HEK293T (cell line): ENCODE measurements around the gene RIMBP2.

Experiments
- CTCF ChIA-PET: fragments of 350-600 bp; formaldehyde crosslinking; extraction: SDS; loops from one replicate; lab custom pipeline; 2021; ENCODE audit warnings: antibody characterized with exemption, inconsistent platforms; lab: Yijun Ruan, JAX
- POLR2A ChIA-PET: fragments of 350-600 bp; formaldehyde crosslinking; extraction: SDS; loops from one replicate; lab custom pipeline; 2020; ENCODE audit warnings: antibody characterized with exemption, inconsistent platforms; lab: Yijun Ruan, JAX
- DNase-seq: peaks from one replicate; pipeline ENCODE4 v3.0.0; 2012; ENCODE audit warnings: mixed read lengths; ENCODE audit errors: extremely low spot score
- ARNT ChIP-seq: fragments of 450-650 bp; IDR thresholded peaks from 2 replicates; pipeline ENCODE4 v1.6.1; 2017; ENCODE audit warnings: mild to moderate bottlenecking
- BHLHE40 ChIP-seq: fragments of 450-650 bp; IDR thresholded peaks from 2 replicates; pipeline ENCODE4 v1.6.1; 2016; ENCODE audit warnings: mild to moderate bottlenecking, moderate library complexity, borderline replicate concordance
- CTBP1 ChIP-seq: fragments of 450-650 bp; IDR thresholded peaks from 2 replicates; pipeline ENCODE4 v1.6.1; 2016; ENCODE audit warnings: borderline replicate concordance
- ELF4 ChIP-seq: fragments of 450-650 bp; IDR thresholded peaks from 2 replicates; pipeline ENCODE4 v1.6.1; 2017; ENCODE audit warnings: antibody characterized with exemption
- FOXA1 ChIP-seq: fragments of 450-650 bp; IDR thresholded peaks from 2 replicates; pipeline ENCODE4 v1.6.1; 2016; ENCODE audit warnings: mild to moderate bottlenecking
- FOXK2 ChIP-seq: fragments of 450-650 bp; IDR thresholded peaks from 2 replicates; pipeline ENCODE4 v1.6.1; 2016; ENCODE audit warnings: mild to moderate bottlenecking
- FOXM1 ChIP-seq: fragments of 450-650 bp; IDR thresholded peaks from 2 replicates; pipeline ENCODE4 v1.6.1; 2017; ENCODE audit warnings: mild to moderate bottlenecking, borderline replicate concordance
- HDGF ChIP-seq: fragments of 450-650 bp; IDR thresholded peaks from 2 replicates; pipeline ENCODE4 v1.6.1; 2017; ENCODE audit warnings: antibody characterized with exemption, borderline replicate concordance
- L3MBTL2 ChIP-seq: fragments of 450-650 bp; conservative IDR thresholded peaks from 2 replicates; pipeline ENCODE4 v1.6.1; 2016; ENCODE audit warnings: mild to moderate bottlenecking
- LEF1 ChIP-seq: fragments of 450-650 bp; IDR thresholded peaks from 2 replicates; pipeline ENCODE4 v1.6.1; 2017; ENCODE audit warnings: mild to moderate bottlenecking, borderline replicate concordance
- NFRKB ChIP-seq: fragments of 450-650 bp; IDR thresholded peaks from 2 replicates; pipeline ENCODE4 v1.6.1; 2016; ENCODE audit warnings: mild to moderate bottlenecking, moderate library complexity
- SP1 ChIP-seq: fragments of 450-650 bp; IDR thresholded peaks from 2 replicates; pipeline ENCODE4 v1.6.1; 2017
- SUZ12 ChIP-seq: fragments of 450-650 bp; IDR thresholded peaks from 2 replicates; pipeline ENCODE4 v1.6.1; 2016; ENCODE audit warnings: mild to moderate bottlenecking
- TARDBP ChIP-seq: fragments of 450-650 bp; IDR thresholded peaks from 2 replicates; pipeline ENCODE4 v1.6.1; 2016
- ZNF384 ChIP-seq: fragments of 450-650 bp; IDR thresholded peaks from 2 replicates; pipeline ENCODE4 v1.6.1; 2016
- TF ChIP-seq, protein P1 (sequence below): fragments of 450-650 bp; IDR thresholded peaks from 2 replicates; pipeline ENCODE4 v1.6.1; 2016

RIMBP2 gene

DNA sequence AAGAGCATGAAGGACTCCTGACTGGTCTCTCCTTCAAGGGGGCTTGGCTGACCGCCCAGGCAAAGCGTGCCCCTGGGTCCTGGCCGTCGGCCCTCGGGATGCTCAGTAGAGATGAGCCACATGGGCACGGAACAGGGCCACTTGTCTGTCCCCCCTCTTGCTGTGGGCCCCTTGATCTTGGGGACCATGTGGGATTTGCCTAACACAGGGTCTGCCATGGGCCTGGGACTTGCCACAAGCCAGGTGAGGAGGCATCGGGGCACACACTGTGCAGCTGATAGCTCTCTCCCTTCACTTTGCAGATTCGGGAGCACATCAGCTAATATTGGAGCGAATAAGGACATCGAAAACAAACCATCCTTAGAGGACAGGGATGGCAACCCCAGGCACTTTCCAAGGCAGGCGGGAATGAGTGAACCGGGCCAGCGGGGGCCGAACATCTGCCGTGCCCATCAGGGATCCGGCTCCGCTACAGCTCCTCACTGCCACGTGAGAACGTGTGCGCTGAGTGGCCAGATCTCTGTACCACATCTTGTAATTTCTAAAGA is 290.3 kb downstream of the RIMBP2 start:
- no peak for DNase-seq
- ChIA-PET CTCF (no interaction called here), POLR2A (no interaction called here)
- no peak for TF ChIP-seq FOXM1
- no peak for TF ChIP-seq BHLHE40
- no peak for TF ChIP-seq ELF4
- no peak for TF ChIP-seq SP1
- TF ChIP-seq, protein P1, sequence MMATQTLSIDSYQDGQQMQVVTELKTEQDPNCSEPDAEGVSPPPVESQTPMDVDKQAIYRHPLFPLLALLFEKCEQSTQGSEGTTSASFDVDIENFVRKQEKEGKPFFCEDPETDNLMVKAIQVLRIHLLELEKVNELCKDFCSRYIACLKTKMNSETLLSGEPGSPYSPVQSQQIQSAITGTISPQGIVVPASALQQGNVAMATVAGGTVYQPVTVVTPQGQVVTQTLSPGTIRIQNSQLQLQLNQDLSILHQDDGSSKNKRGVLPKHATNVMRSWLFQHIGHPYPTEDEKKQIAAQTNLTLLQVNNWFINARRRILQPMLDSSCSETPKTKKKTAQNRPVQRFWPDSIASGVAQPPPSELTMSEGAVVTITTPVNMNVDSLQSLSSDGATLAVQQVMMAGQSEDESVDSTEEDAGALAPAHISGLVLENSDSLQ = no peak
- TF ChIP-seq LEF1 = no peak
- TF ChIP-seq FOXA1 = no peak
- TF ChIP-seq SUZ12 = no peak

DNA sequence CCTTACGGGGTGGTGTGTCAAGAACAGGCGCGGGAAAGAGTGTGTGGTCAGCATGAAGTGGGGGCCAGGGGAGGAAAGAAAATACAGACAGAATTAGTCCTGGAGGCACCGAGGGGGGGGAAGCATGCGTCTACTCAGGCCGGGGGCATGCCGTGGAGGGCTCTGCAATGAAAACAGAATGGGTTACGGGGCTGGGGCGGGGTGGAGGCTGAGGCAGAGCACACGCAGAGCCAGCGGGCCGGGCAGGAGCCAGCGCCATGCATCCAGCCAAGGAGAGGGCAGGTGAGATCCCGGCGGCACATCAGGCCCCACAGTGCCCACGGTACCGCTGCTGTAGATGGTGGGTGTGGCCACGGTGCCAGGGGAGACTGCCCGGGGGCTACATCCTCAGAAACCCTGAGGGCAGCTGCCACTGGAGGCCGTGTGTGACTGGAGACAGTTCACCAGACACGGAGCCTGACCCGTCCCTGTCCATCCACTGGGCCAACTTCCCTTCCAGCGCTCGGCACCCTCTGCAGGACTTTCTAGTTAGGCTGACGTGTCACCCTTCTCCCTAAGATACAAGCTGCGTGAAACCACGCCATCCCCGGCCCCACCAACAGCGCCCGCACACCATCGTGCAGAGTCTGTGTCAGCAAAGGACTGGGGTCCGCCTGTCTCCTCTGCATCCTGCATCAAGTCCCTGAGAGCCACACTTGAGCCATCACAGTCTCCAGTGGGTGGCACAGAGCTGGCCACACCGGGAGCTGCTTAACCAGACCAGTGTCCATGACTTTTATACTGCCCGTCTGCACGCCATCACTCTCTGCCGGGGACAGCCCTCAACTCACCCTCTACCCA is 291.0 kb downstream of the RIMBP2 start:
- CTCF ChIA-PET = no interaction called here
- TF ChIP-seq FOXA1 (no peak), L3MBTL2 (no peak)
- no peak for DNase-seq
- POLR2A ChIA-PET = no interaction called here

DNA sequence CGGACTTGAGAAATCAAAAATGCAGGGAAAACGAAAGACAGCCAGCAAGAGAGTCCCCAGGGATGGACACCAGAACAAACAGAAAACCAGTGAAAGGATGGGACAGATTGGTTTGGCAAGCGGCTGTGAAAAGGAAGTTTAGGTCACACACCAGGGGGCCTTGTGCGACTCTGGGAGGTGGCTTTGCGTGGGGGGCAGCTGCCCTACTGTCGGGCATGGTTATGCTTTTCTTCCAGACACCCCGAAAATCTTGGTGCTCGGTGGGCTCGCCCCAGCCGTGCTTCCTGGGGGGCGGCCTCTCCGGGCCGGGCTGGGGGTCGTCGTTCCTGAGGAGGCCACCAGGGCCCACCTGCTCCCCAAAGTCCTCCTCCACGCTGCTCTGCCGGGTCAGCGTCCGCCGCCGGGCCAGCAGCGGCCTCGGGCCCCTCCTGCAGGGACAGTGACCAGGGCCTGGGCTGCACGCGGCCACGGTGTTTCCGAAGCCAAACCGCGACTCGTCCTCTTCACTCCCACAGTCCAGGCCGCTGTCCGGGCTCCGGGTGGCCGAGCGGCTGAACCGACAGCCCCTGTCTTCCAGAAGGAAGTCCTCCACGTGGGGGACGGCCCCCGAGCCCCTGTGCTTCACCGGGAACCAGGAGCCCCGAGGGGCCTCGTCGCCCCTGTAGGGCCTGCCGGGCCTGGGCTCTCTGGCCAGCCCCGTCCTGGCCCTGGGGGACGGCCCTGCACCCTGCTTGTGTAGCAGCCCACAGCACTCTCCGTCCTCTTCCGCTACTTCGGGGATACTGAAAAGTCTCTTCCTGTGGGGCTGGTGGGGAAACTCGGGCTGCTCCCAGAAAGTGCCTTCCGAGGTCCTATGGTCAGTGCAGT is 291.9 kb downstream of the RIMBP2 start:
- TF ChIP-seq BHLHE40 (no peak), ELF4 (no peak), CTBP1 (no peak), TARDBP (no peak), SUZ12 (no peak), FOXA1 (no peak), FOXM1 (no peak), ARNT (no peak), HDGF (no peak)
- TF ChIP-seq, protein P1 = no peak
- CTCF ChIA-PET = no interaction called here
- DNase-seq = no peak
- POLR2A ChIA-PET = no interaction called here

DNA sequence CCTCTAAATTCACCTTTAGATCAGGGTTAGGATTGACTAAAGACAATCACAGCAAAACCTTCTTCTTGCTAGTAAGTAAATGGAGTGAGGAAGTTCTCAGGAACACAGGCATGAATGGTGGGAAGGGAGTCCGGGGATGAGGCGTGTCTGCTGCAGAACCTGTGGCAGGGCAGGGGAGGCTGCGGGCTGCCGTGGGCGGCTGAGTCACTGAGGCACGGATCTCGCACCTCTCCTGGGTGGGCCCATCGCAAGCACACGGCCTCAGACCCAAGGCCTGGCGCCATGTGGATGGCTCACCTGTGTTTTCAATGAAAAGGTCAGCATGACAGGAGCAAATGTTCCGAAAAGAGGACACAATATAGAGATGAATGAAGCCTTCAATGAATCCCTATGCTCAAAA is 293.0 kb downstream of the RIMBP2 start:
- DNase-seq = no peak
- CTCF ChIA-PET = no interaction called here
- no peak for TF ChIP-seq ZNF384
- TF ChIP-seq ARNT = no peak
- TF ChIP-seq, protein P1 = no peak
- no peak for TF ChIP-seq HDGF
- no peak for TF ChIP-seq SUZ12
- TF ChIP-seq LEF1 = no peak
- POLR2A ChIA-PET = no interaction called here

- DNase-seq = no peak
- ChIA-PET CTCF (no interaction called here), POLR2A (no interaction called here)
- TF ChIP-seq ARNT (no peak), SP1 (no peak), SUZ12 (no peak), TARDBP (no peak)
Measured at GRCh38 chr12:130422676-130423075, 293.4 kb downstream of the RIMBP2 start.

GRCh38 chr12:130421896-130422295 is 294.2 kb downstream of the RIMBP2 start:
- TF ChIP-seq FOXM1 = no peak
- TF ChIP-seq ELF4 = no peak
- TF ChIP-seq CTBP1 = no peak
- no peak for TF ChIP-seq HDGF
- no peak for TF ChIP-seq FOXA1
- no peak for TF ChIP-seq NFRKB
- no peak for TF ChIP-seq ZNF384
- TF ChIP-seq SUZ12 = no peak
- TF ChIP-seq, protein P1 = no peak
- TF ChIP-seq ARNT = no peak
- TF ChIP-seq L3MBTL2 = no peak
- no peak for TF ChIP-seq SP1
- no peak for TF ChIP-seq LEF1
- TF ChIP-seq TARDBP = no peak
- TF ChIP-seq FOXK2 = no peak
- no peak for DNase-seq
- CTCF ChIA-PET = no interaction called here
- POLR2A ChIA-PET = no interaction called here
